H1 (cell line): ENCODE data around the gene DISC1. TPM values are rescaled to one million over a fixed set of nuclear protein-coding genes. Genes with fewer than 3 reads are reported as not detected.

Experiments
- CTCF ChIA-PET: fragments of 300-600 bp; sonication (Branson Sonifier 250); formaldehyde crosslinking; loops from one replicate; lab custom pipeline; 2021; ENCODE audit not compliant: partially characterized antibody; lab: Charles Lee
- POLR2A ChIA-PET: fragments of 300-600 bp; sonication (Branson Sonifier 250); formaldehyde crosslinking; loops from one replicate; lab custom pipeline; 2021; ENCODE audit warnings: inconsistent platforms; ENCODE audit not compliant: partially characterized antibody; lab: Charles Lee
- DNase-seq, 2 experiments: peaks; one replicate each; pipeline versions ENCODE4 v3.0.0 to v3.0.0-alpha.2; 2010 to 2022; ENCODE audit warnings: low spot score in 2 of 2, low read depth in 1 of 2, mixed read lengths in 1 of 2
- FAIRE-seq: peaks from 2 replicates; lab custom pipeline; 2011; peaks lifted over from hg19 to GRCh38; lab: Jason Lieb, UNC
- H2AFZ ChIP-seq: 2 replicates; pipeline ENCODE4 v1.8.1; 2012; ENCODE audit warnings: low read length, inconsistent platforms
- H2AK5ac ChIP-seq: 2 replicates; pipeline ENCODE4 v1.6.1; 2013; ENCODE audit warnings: low read depth, low read length
- H2BK120ac ChIP-seq: replicated peaks from 2 replicates; pipeline ENCODE3; 2013; ENCODE audit warnings: low read depth, low read length, inconsistent platforms
- H2BK12ac ChIP-seq: 2 replicates; pipeline ENCODE4 v1.6.1; 2013; ENCODE audit warnings: low read depth, low read length
- H2BK15ac ChIP-seq: 2 replicates; pipeline ENCODE4 v1.6.1; 2013; ENCODE audit warnings: low read length
- H2BK20ac ChIP-seq: 2 replicates; pipeline ENCODE4 v1.6.1; 2013; ENCODE audit warnings: low read length
- H2BK5ac ChIP-seq: 2 replicates; pipeline ENCODE4 v1.6.1; 2013; ENCODE audit warnings: low read depth, low read length
- H3K14ac ChIP-seq: 2 replicates; pipeline ENCODE4 v1.6.1; 2013; ENCODE audit warnings: inconsistent platforms; ENCODE audit not compliant: insufficient read length
- H3K18ac ChIP-seq: 2 replicates; pipeline ENCODE4 v1.6.1; 2013; ENCODE audit warnings: low read length; ENCODE audit errors: extremely low read depth
- H3K23ac ChIP-seq: 2 replicates; pipeline ENCODE4 v1.6.1; 2013; ENCODE audit warnings: inconsistent platforms; ENCODE audit not compliant: insufficient read length
- H3K23me2 ChIP-seq: 2 replicates; pipeline ENCODE4 v1.6.1; 2013; ENCODE audit warnings: low read depth, low read length
- H3K27ac ChIP-seq: 2 replicates; pipeline ENCODE4 v1.6.1; 2011; ENCODE audit warnings: low read depth, low read length, inconsistent platforms
- H3K27me3 ChIP-seq, 4 experiments: replicated peaks in 1 of 4; 1 replicate in 1 of 4; 2 replicates in 3 of 4; pipeline versions ENCODE4 v1.6.1 to v1.8.1; 2011 to 2013; ENCODE audit warnings: low read length in 3 of 4, mild to moderate bottlenecking in 3 of 4, inconsistent platforms in 2 of 4, mixed read lengths in 2 of 4, moderate library complexity in 1 of 4; ENCODE audit not compliant: control insufficient read depth in 3 of 4, insufficient read depth in 3 of 4; ENCODE audit errors: extremely low read depth in 1 of 4
- H3K36me3 ChIP-seq, 4 experiments: 2 replicates each; pipeline versions ENCODE4 v1.6.1 to v1.8.1; 2011 to 2013; ENCODE audit warnings: mild to moderate bottlenecking in 4 of 4, low read length in 3 of 4, moderate library complexity in 2 of 4, control low read depth in 1 of 4, inconsistent platforms in 1 of 4; ENCODE audit not compliant: insufficient read depth in 4 of 4, control insufficient read depth in 2 of 4
- H3K4ac ChIP-seq: replicated peaks from 2 replicates; pipeline ENCODE3; 2013; ENCODE audit warnings: low read length, low read depth, mixed read lengths, inconsistent platforms; ENCODE audit not compliant: insufficient read length
- H3K4me1 ChIP-seq, 4 experiments: replicated peaks in 1 of 4; 1 replicate in 1 of 4; 2 replicates in 3 of 4; pipeline versions ENCODE4 v1.6.1 to v1.8.1; 2011 to 2013; ENCODE audit warnings: low read length in 3 of 4, inconsistent platforms in 2 of 4, mixed read lengths in 1 of 4; ENCODE audit not compliant: insufficient read depth in 4 of 4, control insufficient read depth in 3 of 4
- H3K4me2 ChIP-seq, 2 experiments: 2 replicates each; pipeline versions ENCODE4 v1.6.1 to v1.8.1; 2011 to 2013; ENCODE audit warnings: low read depth in 2 of 2, low read length in 2 of 2, control low read depth in 1 of 2, inconsistent platforms in 1 of 2, mild to moderate bottlenecking in 1 of 2; ENCODE audit not compliant: insufficient read depth in 1 of 2
- H3K4me3 ChIP-seq, 4 experiments: fragments of 200-600, 300-600 bp in 1 of 4; sonication (generic), shearing (Covaris generic), sonication (Bioruptor Twin) in 1 of 4; 2 replicates each; pipeline versions ENCODE4 v1.5.1 to v1.8.1; 2011 to 2016; ENCODE audit warnings: low read length in 4 of 4, low read depth in 3 of 4, control low read depth in 2 of 4, inconsistent platforms in 2 of 4, mild to moderate bottlenecking in 2 of 4, mixed read lengths in 1 of 4, moderate library complexity in 1 of 4; ENCODE audit not compliant: insufficient read depth in 2 of 4; ENCODE audit errors: extremely low read depth in 1 of 4
- H3K56ac ChIP-seq: replicated peaks from 2 replicates; pipeline ENCODE3; 2013; ENCODE audit warnings: low read depth, mild to moderate bottlenecking, mixed read lengths, low read length, inconsistent platforms; ENCODE audit not compliant: insufficient read length
- H3K79me1 ChIP-seq: 2 replicates; pipeline ENCODE4 v1.6.1; 2013; ENCODE audit warnings: low read depth, low read length, control low read depth
- H3K79me2 ChIP-seq, 2 experiments: 2 replicates each; pipeline versions ENCODE4 v1.6.1 to v1.8.1; 2012 to 2013; ENCODE audit warnings: low read length in 2 of 2, mild to moderate bottlenecking in 2 of 2, inconsistent platforms in 1 of 2; ENCODE audit not compliant: insufficient read depth in 2 of 2, control insufficient read depth in 1 of 2
- H3K9ac ChIP-seq, 4 experiments: replicated peaks in 1 of 4; 1 replicate in 1 of 4; 2 replicates in 3 of 4; pipeline versions ENCODE4 v1.6.1 to v1.8.1; 2011 to 2013; ENCODE audit warnings: low read depth in 3 of 4, low read length in 3 of 4, control low read depth in 2 of 4, mild to moderate bottlenecking in 2 of 4, moderate library complexity in 2 of 4, inconsistent platforms in 1 of 4; ENCODE audit errors: extremely low read depth in 1 of 4
- H3K9me3 ChIP-seq, 2 experiments: 2 replicates each; pipeline versions ENCODE4 v1.6.1 to v1.8.1; 2012 to 2013; ENCODE audit warnings: mild to moderate bottlenecking in 2 of 2, moderate library complexity in 2 of 2, control low read depth in 1 of 2, inconsistent platforms in 1 of 2, low read depth in 1 of 2, low read length in 1 of 2, mixed read lengths in 1 of 2; ENCODE audit not compliant: insufficient read depth in 2 of 2
- H4K20me1 ChIP-seq, 2 experiments: replicated peaks in 1 of 2; 2 replicates each; pipeline versions ENCODE3 to v1.8.1; 2011 to 2013; ENCODE audit warnings: inconsistent platforms in 2 of 2, low read length in 2 of 2, mild to moderate bottlenecking in 1 of 2; ENCODE audit not compliant: insufficient read depth in 2 of 2, control insufficient read depth in 1 of 2
- H4K5ac ChIP-seq: 2 replicates; pipeline ENCODE4 v1.6.1; 2013; ENCODE audit warnings: low read length, low read depth, mixed read lengths, inconsistent platforms; ENCODE audit not compliant: insufficient read length
- H4K8ac ChIP-seq: 2 replicates; pipeline ENCODE4 v1.8.0; 2013; ENCODE audit warnings: mild to moderate bottlenecking, moderate library complexity, low read length, inconsistent platforms; ENCODE audit not compliant: insufficient read depth; ENCODE audit errors: extremely low read depth
- H4K91ac ChIP-seq: replicated peaks from 2 replicates; pipeline ENCODE3; 2013; ENCODE audit warnings: low read length, mixed read lengths, inconsistent platforms; ENCODE audit not compliant: insufficient read length
- RNF2 ChIP-seq: fragments of 200-900, 300-1000 bp; sonication (generic); IDR thresholded peaks from 2 replicates; pipeline ENCODE4 v1.7.1; 2016; ENCODE audit warnings: borderline replicate concordance, low read depth, mild to moderate bottlenecking, antibody characterized with exemption, low read length; ENCODE audit not compliant: poor library complexity, severe bottlenecking; ENCODE audit errors: missing control alignments
- TCF12 ChIP-seq: IDR thresholded peaks from 2 replicates; pipeline ENCODE4 v1.6.1; 2011; ENCODE audit warnings: low read depth, mild to moderate bottlenecking, low read length
- polyA plus RNA-seq, 7 experiments: library from polyadenylated mRNA; depleted of rRNA in 3 of 7; stranded (reverse) in 5 of 7; unstranded in 2 of 7; fragments of >200 nt in 5 of 7; fragments of 200-250 nt in 2 of 7; gene quantifications; 1 replicate in 5 of 7; 2 replicates in 1 of 7; 4 replicates in 1 of 7; pipeline versions ENCODE4 v1.2.1 to v1.2.3, GENCODE V29; 2011 to 2013; ENCODE audit warnings: missing spikeins in 2 of 7, mixed read lengths in 2 of 7
- total RNA-seq: library from RNA; stranded (reverse); fragmentation: NEBNext Ultra II Directional; extraction: Animal tissue kit (Norgen Biotek cat#: 25700); gene quantifications from 2 replicates; pipeline ENCODE4 v1.2.1, GENCODE V29; 2021

Gene DISC1
- total and polyA plus RNA-seq, 2 of the 8 experiments (the other 6 are each of a cell fraction or from before 2014, with no cell fraction given) = 1.1 to 3.5 TPM

GRCh38 chr1:231701306-231701705, 74.7 kb downstream of the DISC1 start:
- Histone ChIP-seq H3K56ac (no peak overlapping the region), H3K14ac (no peak overlapping the region), H2BK120ac (no peak overlapping the region), H4K20me1 (no peaks in the 10 kb centered on the region), H3K23ac (no peak overlapping the region), H3K9ac (no peak overlapping the region), H2AFZ (no peak overlapping the region), H2BK15ac (no peak overlapping the region), H2AK5ac (no peak overlapping the region), H3K36me3 (no peaks in the 10 kb centered on the region), H3K27me3 (no peaks in the 10 kb centered on the region), H3K4me2 (no peak overlapping the region), H3K79me2 (no peaks in the 10 kb centered on the region), H3K9me3 (no peaks in the 10 kb centered on the region), H3K4me1 (no peaks in the 10 kb centered on the region), H3K79me1 (no peaks in the 10 kb centered on the region), H3K4ac (no peak overlapping the region), H4K91ac (no peak overlapping the region)
- FAIRE-seq = no peak
- POLR2A ChIA-PET = no interaction called here
- TF ChIP-seq TCF12 = no peak
- TF ChIP-seq RNF2 = no peak
- TF ChIP-seq, all 59 proteins: peak for 0
- H3K27ac ChIP-seq = no peak overlapping the region
- no peak overlapping the region for H3K4me3 ChIP-seq
- no peak overlapping the region for H4K5ac ChIP-seq
- no peak overlapping the region for H3K18ac ChIP-seq
- DNase-seq = no peak
- H2BK12ac ChIP-seq = no peak overlapping the region
- H4K8ac ChIP-seq = no peak overlapping the region
- no peaks in the 10 kb centered on the region for H3K23me2 ChIP-seq
- H2BK20ac ChIP-seq = no peak overlapping the region
- CTCF ChIA-PET = interaction anchor here (0.6 kb wide), 1 partner anchor 9 kb away, joined by 4 read pairs; no protein-coding TSS in a partner anchor
- H2BK5ac ChIP-seq = no peak overlapping the region
